HK-2 (cell line): ENCODE data around the gene KCNQ1OT1.

Source experiments
- DNase-seq: peaks from one replicate; pipeline ENCODE4 v3.0.0-alpha.2; 2018; ENCODE audit not compliant: unreplicated experiment

Gene KCNQ1OT1

DNA sequence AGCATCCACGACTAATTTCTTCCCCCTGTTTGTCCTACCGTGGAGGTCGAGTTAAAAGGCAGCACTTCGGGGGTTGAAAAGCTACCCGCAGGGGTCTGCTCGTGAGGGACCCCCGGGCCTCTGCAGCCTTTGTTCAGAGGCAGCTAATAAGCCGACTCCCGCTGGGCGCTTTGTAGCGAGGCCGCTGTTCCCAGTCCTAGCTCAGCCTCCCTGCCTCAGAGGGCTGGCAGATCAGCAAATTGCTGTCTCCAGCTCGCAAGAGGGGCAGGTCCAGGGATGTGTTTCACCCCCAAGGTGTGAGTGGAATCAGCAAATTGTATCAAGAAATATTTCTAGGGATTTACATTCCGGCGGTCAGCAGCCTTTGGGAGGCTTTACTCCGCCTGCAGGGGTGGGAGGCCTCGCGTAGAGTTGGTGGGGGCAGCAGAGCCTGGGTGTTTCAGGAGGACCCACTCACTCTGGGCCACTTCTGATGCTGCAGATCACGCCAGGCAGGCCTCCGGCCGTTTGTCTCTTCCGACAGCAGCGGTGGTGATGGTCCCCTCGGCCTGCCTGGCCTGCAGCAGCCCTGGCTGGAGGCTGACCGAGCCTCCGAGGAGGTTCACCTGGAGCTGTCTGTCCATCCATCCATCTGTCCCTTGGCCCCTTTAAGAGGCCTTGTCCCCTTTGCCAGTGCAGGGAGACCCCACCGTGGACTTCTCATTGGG, 21.6 kb upstream of the KCNQ1OT1 start:
- no peak for DNase-seq

DNA sequence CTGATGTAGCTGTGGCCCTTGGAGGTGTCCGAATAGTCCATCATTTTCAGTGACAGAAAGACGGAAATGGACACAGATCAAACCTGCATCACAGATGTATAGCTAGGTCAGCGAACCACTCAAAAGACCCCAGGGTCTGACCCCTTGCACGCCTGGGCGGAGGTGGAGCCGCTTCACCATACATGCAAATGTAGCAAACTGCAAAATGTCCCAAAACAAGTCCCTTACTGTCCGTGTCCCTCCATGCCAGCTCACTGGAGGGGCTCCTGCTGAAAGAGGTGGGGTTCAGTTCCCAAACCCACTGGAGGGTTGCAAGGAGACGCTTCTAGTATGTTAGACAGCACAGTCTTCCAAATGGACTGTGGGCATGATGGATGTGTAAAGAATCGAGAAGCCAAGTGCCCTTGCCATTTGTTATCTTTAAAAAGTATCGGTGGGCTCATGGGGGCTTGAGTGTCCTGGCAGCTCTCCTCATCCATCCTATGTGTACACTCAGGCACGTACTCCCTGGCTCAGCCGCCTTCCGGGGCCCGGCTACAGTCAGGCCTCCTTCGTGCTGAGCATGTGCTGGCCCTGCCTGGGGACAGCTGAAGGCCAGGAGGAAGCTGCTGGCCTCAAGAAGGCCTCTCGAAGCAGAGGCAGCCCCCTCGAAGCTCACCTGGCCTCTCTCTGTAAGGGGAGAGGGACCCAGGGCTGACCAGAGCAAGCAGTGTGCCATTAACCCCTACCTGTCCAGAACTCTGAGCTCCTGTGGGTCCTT, 20.2 kb upstream of the KCNQ1OT1 start:
- DNase-seq = no peak

DNA sequence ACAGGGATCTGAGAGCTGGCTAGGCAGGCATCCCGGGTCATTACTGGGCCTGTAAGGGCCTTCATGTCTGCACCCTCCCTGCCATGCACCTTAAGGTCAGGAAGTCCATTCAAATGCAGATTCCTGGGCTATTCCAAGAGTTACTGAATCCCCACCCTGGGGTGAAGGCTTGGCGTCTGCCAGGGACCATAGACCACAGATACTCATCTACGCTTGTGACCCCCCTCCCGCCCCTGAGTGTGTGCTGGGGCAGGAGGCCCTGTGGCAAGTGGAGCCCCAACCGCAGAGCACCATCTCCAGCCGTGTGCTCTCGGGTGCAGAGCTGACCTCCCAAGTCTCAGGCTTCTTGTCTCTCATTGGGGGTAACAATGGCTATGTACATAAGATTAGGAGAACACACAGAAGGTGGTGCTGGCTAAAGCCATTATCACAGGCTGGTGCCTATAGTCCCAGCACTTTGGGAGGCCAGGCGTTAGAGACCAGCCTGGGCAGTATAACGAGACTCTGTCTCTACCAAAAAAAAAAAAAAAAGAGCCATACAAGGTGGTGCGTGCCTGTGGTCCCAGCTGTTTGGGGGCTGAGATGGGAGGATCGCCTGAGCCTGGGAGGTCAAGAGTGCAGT, 19.1 kb upstream of the KCNQ1OT1 start:
- no peak for DNase-seq

DNA sequence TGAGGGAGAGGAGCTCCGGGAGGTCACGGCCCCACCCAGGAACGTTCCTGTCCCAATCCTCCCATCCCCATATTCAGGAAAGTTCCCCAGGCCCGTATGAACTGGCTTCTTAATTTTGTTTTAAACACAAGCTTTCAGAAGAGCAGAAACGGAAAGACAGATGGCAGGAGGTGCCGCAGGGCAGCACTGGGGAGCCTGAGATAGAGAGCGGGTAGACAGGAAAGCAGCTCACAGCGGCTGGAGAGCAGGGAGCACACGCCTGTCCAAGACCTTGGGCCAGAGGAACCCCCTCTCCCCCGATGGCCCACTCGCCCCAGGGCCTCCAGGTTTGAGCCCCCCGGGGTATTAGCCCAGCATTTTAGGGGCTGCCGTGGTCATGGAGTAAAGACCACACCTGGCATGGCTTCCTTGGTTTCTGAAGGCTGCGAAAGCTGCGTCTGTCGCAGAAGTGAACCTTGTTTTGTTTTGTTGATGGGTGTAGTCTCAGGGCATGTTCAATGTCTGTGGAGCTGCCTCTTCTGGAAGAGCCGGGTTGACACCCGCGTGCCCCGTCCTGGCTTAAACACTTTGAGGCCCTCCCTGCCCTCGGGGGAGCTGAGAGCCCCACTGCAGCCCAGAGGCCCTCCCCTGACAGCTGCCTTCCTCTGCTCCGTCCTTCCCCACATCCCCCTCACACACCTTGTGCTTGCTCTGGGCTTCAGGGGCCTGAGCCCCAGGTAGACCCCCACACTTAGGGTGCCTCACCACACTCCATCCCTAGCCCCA, 17.9 kb upstream of the KCNQ1OT1 start:
- DNase-seq = no peak

DNA sequence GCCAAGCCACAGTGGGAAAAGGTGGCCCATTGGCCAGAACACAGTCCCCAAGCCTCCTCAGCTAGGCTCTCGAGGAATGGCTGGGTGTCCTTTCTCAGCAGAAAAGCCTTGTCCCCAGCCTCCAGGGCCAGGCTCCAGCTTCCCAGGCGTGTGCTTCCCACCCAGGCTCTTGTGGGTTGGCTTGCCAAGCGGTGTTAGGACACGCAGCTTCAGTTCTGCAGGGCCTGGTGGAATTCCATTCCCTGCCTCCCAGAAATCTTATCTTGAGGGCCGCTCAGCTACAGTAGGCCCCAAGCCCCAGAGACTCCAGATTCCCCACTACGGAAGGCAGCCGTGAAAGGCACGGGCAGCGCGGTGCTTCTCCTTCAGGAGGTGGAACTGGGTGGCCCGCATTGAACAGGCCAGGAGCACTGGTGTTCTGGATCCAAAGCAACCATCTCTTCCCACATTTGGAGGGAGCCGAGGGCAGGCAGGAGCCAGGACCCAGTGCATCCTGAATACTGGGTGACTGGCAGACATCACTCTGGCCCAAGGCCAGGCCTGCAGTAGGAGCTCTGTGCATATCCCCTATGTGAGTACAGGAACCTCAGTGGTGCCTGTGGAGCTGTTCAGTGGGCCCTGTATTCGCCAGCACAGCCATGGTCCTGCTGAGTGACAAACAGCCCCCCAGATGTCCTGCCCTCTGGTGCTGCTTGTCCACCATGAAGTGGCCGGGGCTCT, 16.7 kb upstream of the KCNQ1OT1 start:
- DNase-seq = no peak

DNA sequence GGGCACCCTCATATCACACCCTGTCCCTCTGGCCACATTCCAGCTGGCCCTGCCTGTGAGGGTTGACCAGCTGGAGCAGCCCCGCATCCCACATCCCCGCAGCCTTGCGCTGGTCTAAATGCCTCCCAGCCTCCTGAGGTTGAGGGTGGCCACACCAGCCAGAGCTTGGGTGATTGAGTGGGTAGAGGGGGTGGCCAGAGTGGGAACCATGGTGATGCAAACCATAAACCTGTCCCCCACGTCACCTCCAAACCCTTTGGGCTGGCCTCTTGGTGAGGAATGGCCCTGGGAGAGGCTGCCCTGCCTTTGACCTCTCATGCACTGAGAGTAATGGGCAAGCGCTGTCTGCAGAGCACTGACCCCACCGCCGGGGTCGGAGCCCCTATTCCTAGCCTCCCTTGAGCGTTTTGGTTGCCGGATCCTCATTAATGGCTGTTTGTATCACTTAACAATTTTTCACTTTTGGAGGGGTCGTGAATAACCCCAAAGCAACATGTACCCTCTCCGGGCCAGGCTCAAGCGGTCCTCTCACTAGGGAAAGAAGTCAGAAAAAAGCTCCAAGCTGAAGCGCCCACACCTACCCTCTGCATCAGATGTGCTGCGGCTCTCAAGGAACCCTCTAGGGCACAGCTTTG, 16.0 kb upstream of the KCNQ1OT1 start:
- DNase-seq = no peak

DNA sequence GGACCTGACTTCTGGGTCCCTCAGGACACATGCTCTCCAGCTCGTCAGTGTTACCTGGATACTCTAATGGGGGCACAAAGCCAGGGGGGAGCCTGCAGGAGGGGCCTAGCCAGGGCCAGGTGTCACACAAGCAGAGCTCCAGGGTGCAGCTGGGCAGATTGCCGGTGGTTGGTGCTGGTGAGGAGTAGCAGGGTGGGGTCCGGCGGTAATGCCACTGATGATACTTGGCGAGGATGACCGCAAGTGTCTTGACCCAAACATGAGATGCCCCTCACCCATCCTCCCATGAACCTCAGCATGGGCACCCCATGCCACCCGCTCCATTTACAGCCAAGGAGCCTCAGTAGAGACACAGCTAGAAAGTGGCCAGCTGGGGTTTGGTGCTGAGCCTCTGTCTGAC, 15.1 kb upstream of the KCNQ1OT1 start:
- DNase-seq = no peak

DNA sequence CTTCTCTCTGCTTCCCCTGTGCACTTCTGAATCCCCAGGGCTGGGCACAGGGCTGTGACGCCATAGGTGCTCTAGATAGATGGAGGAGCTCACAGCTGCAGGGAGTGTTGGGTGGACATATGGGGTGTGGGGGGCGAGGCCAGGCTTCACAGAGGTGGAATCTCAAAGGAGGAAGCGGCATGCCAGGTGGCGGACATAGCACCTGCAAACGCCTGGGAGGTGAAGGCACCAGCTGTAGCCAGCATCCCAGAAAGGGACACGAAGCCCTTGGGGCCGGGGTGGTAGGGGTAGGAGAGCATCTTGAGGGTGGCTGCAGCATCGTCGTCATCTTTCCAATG, 14.6 kb upstream of the KCNQ1OT1 start:
- no peak for DNase-seq

DNA sequence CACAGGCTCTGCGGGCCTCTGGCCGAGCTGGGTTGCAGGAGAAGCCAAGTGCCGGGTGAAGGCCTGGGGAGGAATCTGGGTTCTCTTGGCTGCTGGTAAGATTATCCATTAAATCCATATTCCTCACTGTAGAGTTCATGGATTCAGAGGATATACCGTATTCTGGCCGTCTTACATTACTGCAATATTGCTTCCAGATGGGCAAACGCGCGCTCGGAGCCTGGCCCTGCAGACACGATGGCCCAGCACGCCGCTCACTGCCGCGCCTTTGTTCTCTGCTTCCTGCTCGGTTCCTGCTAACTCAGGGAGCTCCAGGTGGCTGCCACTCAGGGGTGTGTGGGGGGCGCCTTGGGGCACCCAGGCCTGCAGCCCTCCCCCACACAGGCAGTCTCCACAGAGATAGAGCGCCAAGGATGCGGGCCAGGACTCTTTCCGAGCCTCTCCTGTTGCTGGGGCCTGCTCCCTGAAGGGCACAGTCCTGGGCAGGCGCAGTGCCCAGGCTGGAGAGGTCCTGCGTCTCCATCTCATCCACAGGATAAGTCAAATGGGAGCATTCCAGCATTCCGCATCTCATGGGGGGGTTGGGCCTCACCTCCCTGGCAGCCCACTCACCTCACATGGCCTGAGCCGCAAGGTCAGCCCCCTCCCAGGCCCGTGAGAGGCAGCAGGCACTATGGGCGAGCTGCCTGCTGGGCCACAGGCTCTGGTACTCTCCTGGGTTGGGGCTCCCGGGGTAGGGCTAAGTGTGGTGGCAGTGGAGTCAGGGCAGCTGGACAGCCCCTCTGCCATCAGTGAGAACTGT, 14.1 kb upstream of the KCNQ1OT1 start:
- DNase-seq = no peak

DNA sequence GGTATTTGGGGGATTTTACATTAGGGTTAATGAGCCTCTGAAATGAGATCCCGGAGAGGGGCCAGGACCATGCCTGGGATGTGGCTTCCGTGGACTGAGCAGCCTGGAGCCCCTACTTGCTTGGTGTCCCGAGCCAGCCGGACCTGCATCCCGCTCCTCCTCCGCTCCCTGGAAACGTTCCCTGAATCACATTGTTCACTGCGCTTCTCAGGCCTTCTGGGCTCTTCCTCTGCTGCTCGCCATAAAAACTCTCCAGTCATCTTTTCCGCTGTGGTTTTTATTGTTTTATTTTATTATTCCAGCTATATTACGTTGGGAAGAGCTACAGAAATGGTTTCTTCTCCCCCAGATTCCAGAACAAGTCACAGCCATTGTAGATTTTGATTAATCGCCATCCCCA, 13.3 kb upstream of the KCNQ1OT1 start:
- no peak for DNase-seq

DNA sequence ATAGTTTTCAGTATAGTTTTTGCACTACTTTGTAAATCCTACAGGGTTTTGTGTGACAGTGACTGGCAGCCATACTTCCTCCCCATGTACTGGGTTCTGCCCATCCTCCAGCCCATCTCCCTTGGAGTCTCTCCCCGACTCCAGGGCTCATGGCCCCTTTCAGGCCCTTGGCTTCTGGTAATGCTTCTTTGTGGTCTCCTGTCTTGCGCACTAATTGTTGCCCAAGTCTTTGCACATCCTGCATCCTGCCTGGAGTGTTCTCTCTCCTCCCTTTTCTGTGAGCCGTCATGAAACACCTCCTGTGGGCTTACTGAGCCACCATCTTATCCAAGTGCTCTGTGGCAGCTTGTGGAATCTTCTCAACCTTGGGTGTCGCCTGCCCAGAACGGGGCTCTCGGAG, 11.4 kb upstream of the KCNQ1OT1 start:
- DNase-seq = no peak

DNA sequence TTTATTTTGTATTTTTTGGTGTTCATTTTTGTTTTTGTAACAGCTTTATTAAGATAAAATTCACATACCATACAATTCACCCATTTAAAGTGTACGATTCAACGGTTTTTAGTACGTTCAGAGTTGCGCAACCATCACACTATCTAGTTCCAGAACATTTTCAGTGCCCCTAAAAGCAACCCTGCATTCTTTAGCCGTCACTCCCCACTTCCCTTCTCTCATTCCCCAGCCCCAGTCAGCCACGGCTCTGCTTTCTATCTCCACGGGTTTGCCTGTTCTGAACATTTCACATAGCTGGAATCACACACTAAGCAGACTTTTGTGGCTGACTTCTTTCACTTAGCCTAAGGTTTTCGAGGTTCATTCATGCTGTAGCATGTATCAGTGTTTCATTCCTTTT, 9.6 kb upstream of the KCNQ1OT1 start:
- DNase-seq = no peak

DNA sequence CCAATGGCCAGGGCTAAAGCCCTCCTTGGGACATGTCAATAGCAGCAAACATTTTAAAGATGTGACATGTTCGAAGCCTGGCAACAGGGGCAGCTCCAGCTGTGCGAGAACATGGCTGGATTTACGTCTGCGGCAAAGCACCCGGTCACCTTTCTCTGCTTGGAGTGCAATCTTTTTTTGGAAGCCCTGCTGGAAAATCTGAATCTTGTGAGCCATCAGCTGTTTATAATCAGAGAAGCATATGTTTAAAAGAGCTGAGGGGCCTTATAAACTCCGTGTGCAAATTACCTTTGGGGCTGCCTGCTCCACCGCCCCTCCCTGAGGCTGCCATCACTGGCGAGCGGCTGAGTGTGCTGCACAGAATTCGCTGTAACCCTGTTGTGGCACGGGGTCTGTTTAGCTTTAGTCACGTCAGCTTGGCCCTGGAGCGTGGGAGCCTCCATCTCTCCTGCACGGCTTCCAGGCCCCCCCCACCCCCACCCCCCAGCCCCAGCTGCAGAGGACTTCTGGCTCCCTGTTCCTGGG, 9.0 kb upstream of the KCNQ1OT1 start:
- no peak for DNase-seq

DNA sequence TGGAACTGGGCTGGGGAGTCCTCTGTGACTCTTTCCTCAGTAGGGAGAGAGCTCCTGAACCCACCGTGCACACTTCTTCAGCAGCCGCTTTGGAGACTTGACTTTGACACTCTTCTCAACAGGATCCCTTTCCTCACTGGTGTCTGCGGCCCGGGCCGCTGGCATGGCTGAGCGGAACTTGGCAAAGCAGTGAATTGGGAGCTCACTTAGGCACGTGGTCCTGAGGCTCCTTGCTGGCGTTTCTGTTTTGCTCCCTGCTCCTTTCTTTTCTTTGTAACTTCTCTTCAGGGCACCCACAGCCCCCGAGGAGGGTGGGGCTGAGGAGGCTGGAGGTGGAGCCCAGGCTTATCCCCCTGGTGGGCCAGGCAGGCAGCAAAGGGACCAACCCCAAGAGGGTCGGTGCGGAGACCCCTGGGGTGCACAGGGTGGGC, 8.4 kb upstream of the KCNQ1OT1 start:
- no peak for DNase-seq

DNA sequence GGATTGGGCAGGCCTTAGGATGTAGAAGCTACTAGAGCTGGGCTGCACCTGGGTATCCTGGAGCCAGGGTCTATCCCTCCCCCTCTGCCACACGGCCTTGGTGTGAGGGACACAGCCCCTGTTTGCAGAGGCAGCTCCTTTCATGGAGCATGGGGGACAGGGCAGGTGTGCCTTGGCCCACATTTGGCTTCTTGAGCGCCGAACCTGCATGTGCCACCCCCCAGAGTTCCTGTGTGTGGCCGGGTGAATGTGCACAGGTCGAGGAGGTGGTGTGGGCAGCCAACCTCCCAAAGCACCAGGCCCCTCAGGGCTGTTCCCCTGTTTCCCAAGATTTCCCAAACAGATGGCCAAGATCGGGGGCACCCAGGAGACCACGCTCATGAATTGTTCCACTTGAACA, 7.9 kb upstream of the KCNQ1OT1 start:
- no peak for DNase-seq

DNA sequence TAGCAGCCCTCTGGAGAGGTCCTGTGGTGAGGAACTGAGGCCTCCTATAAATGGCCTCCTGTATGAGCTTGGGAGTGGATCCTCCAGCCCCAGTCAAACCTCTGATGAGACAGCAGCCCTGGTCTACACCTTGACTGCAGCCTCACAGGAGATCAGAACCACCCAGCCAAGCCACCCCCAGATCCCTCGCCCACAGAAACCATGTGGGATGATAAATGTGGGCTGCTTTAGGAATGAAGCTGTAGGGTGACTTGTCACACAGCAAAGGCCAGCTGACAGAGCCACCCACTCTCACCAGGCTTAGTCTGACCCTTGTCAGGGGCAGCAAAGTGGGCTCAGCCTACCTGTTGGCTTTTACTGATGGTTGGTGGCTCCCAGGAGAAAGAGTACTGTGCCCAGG, 6.5 kb upstream of the KCNQ1OT1 start:
- DNase-seq = no peak

DNA sequence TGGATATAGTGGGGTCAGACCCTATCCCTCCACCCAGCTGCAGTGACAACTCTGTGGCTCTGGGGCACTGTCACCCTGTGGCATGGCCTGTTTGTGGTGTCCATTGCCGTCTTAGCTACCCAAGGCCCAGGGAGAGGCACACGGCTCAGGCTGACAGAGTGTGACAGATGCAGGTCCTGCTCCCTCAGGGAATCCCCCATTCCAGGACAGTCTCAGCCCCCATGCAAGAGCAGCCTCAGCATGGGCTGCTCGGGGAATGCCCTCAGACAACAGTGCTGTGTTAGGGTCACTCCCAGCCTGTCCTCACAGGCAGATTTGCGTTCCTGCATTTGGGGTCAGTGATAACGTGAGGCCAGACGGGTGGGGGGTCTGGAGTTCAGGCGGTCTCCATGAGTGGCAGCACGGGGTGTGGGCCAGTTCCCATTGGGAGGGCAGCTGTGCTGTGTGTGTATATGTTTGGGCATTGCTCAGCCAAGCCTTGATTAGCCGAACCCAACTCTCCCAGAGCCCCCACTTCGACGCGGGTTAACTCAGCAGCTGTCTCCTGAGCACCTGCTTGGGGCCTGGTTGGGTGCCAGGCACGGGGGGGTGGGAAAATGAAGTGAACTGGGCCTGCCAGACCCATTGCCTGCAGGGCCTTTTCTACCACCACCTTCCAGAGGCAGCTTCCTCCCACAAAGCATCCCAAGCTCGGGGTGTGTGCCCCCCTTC, 5.3 kb upstream of the KCNQ1OT1 start:
- DNase-seq = no peak

DNA sequence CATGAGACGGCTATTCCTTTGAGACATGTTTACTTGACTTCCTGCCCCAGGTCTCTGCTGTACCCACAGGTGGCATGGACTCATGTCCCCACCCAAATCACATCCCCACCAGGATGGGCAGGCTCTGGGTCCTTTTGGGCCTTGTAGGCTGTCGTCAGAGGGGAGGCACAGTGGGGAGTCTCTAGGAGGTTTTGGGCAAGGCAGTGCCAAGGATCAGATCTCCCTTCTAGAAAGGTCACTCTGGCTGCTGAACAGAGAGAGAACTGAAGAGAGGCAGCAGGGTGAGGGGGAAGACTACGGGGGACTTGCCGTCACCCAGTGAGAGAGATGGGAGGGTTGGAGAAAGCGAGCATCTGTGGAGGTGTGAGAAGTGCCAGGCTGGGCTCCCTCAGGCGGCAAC, 4.6 kb upstream of the KCNQ1OT1 start:
- DNase-seq = no peak

DNA sequence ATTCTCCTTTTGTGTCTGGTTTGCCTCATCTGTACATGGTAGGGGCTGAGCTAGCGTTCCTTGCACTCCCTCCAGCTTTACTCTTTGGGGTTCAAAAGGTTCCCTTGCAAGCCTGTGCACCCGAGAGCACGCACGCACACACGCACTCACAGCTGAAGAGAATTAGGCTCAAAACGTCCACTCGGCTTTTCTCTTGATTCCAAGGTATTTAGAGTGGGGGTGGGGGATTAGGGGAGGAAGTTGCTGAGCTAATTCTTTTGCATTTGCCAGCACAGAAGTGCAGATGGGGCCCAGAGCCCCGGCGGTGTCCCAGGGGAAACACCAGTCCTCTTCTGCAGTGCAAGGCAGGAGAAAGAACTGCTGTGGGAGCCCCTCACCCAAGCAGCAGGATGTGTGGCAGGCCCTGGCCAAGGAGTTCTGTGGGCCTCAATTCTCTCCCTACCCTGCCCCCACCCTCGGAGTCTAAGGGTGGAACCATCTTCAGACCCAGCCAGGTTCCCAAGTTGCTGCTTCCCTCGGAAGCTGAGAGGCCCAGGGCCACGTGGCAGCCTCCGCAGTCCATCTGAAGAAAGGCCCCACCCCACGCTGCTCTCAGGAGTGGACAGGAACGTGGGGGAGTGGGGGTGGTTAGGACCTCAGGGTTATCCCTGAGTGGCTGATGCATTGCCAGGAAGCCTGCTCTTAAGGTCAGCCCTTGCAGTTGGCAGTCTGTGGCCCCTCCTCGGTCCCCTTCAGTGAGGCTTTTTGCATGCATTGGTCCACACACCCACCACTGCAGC, 3.8 kb upstream of the KCNQ1OT1 start:
- DNase-seq = no peak
